IPS-NIHi11 (cell line): Measurements from ENCODE around the gene UBQLN2.
A peak's percentile ranks its signal among the peaks of the same experiment; 100 is the strongest.
"Not testable (repeated sequence)": the region's sequence is repeated elsewhere in the genome, so short reads cannot be mapped to it uniquely, and the experiment has no call there.

ENCODE experiments used
- DNase-seq: peaks from one replicate; pipeline ENCODE4 v3.0.0; 2012; ENCODE audit warnings: mixed read lengths, low spot score

The UBQLN2 gene

GRCh38 chrX:56563231-56564161 is at the start of gene UBQLN2:
UBQLN2 (plus strand) TSS chrX:56563627; CDS start chrX:56563874, 247 bp downstream.
- peak; percentile 64 for DNase-seq

GRCh38 chrX:56519642-56520041 is 43.8 kb upstream of the UBQLN2 start:
- DNase-seq = no peak

DNA sequence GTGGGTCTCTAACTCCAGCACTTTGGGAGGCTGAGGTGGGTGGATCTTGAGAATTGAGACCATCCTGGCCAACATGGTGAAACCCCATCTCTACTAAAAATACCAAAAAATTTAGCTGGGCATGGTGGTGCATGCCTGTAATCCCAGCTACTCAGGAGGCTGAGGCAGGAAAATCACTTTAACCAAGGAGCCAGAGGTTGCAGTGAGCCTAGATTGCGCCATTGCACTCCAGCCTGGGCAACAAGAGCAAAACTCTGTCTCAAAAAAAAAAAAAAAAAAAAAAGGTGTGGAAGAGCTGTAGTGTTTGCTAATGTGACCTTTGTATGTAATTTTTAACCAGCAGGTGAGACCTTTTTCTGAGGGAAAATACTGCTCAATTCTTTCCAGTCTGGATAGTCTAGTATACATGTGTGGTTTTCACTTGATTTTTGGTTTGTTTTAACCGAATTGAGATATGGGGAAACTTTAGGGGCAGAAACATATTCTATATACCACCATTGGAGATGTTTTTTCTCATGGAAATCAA is 33.9 kb upstream of the UBQLN2 start:
- DNase-seq = not testable (repeated sequence)

GRCh38 chrX:56530011-56530410 is 33.4 kb upstream of the UBQLN2 start:
- DNase-seq = no peak

DNA sequence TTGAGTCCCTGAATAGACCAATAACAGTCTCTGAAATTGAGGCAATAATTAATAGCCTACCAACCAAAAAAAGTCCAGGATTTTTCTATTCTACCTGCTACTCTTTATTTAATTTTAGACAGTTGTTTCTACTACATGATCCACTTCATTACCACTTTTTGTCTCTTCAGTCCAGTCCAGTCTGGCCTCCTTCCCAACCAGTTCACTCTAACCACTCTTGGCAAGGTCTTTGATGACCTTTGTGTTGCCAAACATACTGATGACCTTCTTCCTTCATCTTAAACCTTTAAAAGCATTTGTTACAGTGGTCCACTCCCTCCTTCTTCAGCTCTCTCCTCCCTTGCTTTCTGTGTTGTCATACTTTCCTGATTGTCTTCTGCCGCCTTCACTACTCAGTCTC is 12.8 kb upstream of the UBQLN2 start:
- DNase-seq = no peak

- no peak for DNase-seq
Measured at GRCh38 chrX:56554870-56555269, 8.6 kb upstream of the UBQLN2 start.

GRCh38 chrX:56557376-56557929 is 6.0 kb upstream of the UBQLN2 start:
- no peak for DNase-seq

- no peak for DNase-seq
Measured at GRCh38 chrX:56564164-56564885, 898 bp downstream of the UBQLN2 start.

GRCh38 chrX:56564921-56565840 is 1.8 kb downstream of the UBQLN2 start:
- DNase-seq = no peak

DNA sequence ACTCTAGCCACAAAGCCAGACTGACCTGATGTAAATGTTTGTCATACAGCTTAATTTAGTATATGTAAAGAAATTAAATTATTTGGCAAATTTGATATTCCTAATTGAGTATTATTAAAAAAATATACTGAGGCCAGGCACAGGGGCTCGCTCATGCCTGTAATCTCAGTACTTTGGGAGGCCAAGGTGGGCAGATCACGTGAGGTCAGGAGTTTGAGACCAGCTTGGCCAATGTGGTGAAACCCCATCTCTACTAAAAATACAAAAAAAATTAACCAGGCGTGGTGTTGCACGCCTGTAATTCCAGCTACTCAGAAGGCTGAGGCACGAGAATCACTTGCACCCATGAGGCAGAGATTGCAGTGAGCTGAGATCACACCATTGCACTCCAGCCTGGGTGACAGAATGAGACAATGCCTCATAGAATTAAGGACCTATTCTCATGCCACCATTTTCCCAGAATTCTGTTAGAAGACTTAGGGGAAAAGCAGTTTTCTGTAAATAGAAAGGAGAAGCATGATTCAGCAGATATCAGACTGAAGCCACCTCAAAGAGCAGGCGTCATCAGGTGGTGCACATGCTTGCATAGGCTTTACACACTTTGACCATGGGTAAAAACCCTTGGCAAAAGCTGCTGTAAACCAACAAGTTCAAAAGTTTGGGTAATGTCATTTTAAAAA is 6.1 kb downstream of the UBQLN2 start:
- DNase-seq = no peak

DNA sequence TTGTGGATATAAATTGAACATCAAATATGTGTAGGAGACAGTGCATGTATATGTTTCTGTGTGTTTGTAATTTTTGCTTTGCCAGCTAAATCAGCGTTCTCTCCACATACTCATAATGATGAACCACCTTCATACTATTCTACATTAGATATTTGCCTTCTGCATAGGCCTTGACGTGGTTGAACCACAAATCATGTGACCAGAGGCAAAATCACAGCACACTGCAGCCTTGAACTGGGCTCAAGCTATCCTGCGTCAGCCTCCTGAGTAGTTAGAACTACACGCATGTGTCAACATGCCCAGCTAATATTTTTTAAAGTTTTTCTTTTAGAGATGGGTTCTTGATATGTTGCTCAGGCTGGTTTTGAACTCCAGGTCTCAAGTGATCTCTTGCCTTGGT is 9.5 kb downstream of the UBQLN2 start:
- DNase-seq = no peak

- DNase-seq = no peak
Measured at GRCh38 chrX:56574861-56575260, 11.4 kb downstream of the UBQLN2 start.

GRCh38 chrX:56576721-56577120 is 13.3 kb downstream of the UBQLN2 start:
- no peak for DNase-seq

DNA sequence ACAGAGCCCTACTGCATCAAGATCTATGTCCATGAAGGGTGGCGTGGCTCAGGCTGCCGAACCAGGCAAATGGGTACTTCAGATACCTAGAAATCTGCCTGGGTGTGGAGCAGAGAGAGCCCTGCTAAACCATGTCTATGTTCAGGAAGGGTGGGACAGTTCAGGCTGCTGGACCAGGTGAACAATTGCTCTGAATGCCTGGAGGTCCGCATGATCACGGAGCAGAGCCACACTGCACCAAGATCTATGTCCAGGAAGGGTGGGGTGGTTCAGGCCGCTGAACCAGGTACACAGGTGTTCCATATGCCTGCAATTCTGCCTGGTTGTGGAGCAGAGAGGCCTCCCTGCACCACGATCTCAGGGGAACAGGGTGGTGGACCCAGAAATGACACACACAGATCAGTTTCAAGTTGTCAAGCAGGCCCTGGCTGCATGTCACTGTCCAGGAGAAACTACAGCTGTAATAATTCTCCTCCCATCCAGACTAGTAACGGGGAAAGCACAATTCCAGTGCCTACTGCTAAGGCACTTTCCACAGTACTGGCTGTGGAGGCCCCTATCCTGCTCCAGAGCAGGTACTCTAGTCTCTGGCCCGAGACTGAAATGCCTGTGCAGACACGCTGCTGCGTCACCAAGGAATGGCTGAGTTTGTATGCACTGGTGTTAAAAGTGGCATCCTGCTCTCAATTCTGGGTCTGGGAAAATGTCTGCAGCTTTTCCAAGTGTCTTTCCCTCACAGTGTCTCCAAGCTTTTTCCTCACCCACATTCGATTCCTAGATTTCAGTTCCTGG is 25.2 kb downstream of the UBQLN2 start:
- no peak for DNase-seq

- DNase-seq = not testable (repeated sequence)
Measured at GRCh38 chrX:56591830-56592229, 28.4 kb downstream of the UBQLN2 start.

DNA sequence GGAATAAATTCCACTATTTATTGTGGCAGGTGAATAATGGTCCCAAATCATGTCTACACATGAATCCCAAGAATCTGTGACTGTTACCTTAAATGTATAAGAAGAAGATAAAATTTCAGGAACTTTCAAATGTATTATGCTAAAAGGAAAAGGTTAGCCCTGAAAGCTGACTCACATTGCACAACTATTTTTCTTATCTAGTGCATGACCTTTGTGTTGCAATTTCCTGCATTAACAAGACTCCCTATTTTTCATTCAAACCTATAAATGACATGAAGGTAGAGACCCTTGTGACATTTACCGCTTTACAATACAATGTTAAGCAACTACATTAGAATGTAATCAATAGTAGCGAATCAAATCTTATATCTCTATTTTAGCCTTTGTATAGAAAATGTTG is 36.7 kb downstream of the UBQLN2 start:
- no peak for DNase-seq

GRCh38 chrX:56600987-56601386 is 37.6 kb downstream of the UBQLN2 start:
- no peak for DNase-seq

DNA sequence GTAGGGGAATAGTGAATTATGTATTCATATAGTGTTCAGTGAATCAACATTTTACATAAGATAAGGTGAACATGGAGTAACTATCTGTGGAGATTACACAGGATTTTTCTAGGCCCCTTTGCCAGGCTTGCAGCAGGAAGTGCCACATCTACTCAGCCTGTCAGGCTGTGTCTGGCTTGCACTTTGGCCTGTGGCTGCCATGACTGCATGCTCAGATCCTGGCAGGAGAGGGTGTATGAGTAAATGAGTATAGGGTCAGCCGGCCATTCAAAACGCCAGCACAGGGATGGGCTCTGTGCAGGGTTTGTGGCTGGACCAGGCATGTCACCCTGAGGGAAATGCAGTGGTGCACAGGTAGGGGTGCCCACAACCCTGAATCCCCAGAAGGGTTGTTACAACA is 51.9 kb downstream of the UBQLN2 start:
- no peak for DNase-seq
